HG03432 (cell line): Measurements from ENCODE around the gene PUS3.

Experiments used
- ATAC-seq: cut with Tn5 transposase; IDR thresholded peaks from one replicate; pipeline ENCODE4 v1.9.1; 2021; ENCODE audit warnings: mild to moderate bottlenecking, moderate library complexity; ENCODE audit not compliant: unreplicated experiment

Gene PUS3

DNA sequence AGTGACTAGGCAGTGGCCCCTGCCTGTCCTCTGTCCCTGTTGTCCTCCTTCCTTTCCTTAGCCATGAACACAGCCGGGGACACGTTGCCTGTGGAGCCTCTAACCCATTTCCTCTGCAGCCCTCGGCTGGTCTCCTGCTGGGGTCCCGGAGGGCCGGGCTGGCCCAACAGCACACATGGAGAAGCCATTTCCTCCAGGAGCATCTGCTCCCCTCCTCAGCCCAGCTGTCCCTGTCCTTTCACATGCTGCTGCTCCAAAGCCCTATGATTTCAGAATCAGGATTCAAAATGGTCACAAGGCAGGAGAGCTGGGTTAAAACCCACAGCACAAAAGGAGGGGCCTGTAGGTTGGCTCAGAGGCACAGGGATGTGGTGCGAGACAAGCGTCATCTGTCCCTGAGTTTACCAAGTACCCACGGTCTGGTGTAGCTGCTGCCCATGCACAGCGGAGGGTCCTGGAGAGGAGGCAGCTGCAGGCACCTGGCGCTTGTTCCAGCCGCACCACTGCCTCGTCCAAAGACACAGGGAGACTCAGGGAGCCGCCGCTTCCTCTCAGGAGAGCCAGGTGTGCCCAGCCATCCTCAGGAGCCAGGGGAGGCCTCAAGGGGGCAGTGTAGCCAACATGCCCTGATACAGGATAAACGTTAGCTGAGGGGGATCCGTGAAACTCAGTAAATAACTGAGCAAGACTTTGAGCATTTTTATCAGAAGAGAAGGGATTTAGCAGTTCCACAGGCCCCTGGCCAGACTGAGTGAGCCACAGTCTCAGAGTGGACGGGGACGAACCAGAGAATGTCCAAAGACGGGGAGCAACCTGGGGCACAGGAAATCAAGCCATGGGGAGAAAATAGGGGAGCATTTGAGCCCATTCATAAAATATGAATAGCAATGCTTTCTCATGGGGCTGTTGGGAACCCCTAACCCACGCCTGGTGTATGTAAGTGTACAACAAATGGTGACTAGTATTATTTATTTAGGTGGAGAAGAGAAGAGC, 38.9 kb upstream of the PUS3 start:
- peak; percentile 50 for ATAC-seq

DNA sequence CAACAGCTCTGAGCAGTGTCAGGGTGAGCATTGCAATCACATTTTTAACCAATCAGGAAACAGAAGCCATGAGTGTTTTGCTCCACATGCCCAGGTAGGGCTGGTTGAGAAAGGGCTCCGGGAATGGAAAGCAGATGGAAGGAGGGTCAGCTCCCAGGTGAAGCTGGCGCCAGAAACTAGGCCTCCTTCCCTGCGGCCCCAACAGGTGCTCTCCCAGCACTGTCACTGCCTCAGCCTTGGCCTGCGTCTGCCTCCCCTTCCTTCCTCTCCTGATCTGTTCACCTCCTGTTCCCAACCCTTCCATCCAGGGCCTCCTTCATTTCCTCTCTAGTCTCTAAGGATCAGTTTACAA, 38.2 kb upstream of the PUS3 start:
- ATAC-seq, result no peak

DNA sequence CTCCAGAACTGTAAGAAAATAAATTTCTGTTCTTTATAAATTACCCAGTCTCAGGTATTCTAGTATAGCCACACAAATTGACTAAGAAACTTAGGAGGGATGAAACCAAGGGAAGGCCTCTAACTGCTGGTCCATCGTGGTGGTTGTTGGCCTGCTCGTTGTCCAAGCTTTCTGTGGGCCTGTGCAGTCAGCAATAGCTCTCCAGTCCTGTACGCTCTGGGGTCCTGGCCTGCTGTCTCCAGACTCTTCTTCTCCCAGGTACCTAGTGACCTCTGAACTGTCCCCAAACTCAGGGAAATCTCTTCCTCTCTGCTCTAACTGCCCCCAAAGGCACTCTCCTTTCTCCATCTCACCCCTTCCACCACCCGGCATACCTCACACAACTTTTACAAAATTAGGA, 37.1 kb upstream of the PUS3 start:
- ATAC-seq, result no peak

DNA sequence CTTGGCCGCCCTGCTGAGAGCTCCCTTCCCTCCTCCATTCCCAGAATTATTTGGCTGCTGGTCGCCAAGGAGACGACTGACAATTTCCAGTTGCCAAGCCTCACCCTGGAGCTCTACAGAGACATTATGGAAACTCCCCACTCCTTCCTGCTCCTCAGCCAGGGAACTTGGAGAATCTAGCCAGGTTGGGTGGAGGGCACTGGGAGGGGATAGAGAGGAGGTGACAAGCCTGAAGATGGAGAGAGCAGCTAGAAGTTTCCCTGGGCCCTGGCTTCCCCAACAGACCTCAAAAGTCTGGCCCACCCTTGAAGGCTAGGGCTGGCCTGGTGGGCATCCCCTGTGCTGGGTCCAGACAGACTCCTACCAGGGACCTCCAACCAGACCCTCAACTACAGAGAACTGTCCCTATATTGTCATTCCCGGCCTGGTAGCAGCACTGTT, 36.1 kb upstream of the PUS3 start:
- no peak for ATAC-seq

DNA sequence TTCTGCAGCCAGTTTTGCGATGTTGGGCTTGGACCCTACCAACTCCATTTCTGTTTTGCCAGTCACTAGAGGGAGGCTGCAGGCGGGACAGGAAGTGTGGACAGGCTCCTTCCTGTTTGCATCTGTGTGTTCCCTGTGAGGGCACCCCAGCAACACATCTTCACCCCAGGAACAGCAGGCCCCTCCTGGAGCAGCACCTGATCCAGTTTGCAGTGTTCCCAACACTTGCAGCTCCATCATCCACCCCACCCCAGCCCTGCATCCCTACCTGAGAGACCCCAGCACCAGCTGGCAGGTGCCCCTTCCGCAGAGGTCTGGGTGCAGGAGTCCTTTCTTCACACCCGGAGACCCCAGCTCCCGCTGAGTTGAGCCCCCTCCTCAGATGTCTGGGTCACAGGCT, 35.4 kb upstream of the PUS3 start:
- no peak for ATAC-seq

DNA sequence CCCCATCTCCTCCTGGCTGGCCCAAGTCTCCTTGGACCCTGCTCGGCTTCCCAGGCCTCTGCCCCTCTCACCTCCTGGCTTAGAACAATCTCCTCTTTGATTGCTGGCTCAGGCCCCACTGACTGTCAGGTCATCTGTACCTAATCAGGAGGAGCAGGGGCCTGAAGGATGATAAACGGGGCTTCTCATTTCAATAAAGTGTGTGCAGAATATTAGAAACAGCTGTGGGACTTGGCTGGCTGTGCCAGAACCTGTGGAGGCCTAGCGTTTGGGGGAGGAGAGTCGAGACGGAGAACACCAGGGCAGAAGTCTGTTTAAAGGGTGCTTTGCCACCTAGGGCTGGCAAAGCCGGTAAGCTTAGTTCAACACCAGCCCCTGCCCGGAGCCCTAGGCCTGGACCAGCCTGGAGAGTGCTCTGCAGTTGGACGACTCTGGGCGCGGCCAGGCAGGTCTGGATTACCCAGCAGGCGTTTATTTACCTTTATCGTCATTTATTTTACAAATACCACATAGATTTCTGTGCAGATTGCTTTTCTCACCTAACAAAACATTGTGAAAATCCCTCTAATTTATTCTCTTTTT, 32.7 kb upstream of the PUS3 start:
- ATAC-seq, result no peak

DNA sequence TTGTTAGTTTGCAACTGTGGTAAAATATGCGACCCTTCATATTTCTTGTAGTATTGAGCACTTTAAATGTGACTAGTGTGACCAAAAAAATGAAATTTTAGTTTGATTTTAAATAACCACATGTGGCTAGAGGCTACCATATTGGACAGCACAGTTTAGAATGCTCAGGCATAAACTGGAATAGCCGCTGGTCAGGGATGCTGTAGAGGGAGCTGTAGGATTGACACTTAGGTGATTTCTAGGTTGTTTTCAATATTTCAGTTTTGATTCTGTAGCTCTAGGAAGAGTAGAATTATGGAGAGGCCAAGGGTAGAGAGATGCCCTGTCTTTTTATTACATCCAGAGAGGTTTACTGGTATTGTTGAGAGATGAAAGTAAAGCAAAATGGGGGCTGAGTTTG, 32.0 kb upstream of the PUS3 start:
- no peak for ATAC-seq

DNA sequence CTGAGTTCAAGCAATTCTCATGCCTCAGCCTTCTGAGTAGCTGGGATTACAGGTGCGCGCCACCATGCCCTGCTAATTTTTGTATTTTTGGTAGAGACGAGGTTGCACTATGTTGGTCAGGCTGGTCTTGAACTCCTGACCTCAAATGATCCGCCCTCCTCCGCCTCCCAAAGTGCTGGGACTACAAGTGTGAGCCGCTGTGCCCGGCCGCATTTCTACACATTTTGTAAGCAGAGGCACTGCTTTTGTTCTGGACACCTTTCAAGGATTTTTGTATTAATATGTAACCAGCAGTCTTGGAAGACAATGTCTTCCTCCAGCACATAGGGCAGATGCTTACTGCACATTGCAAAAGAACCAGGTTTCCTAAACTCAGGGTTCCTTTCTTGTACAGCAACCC, 31.5 kb upstream of the PUS3 start:
- ATAC-seq, result no peak

DNA sequence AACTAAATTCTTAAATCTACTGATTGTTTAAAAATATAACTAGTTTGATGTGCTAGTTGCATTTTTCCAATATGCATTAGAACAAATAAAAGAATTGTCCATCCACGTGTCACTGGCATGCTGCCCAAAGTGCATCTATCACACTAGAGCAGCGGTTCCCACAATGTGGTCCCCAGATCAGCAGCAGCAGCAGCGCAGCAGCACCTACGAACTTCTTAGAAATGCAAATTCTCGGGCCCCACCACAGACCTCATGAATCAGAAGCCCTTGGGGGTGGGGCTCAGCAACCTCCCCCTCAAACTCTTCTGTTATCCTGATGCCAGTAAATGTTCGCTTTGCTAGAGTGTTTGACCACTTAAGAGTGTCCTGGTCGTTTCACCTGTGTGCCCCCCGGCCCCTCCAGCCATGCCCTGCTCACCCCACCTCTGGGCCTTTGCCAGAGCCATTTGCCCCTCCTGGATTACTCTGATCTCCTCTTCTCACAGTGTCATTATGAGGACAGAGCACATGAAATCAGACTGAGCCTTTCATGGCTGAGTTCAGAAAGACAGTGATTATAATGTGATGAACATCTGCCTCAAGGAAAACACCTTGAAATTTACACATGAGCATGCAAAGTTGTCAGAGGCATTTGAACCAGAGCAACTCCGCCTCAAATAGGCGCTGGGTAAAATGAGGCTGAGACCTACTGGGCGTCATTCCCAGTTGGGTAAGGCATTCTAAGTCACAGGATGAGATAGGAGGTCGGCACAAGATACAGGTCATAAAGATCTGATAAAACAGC, 30.2 kb upstream of the PUS3 start:
- ATAC-seq, result no peak

DNA sequence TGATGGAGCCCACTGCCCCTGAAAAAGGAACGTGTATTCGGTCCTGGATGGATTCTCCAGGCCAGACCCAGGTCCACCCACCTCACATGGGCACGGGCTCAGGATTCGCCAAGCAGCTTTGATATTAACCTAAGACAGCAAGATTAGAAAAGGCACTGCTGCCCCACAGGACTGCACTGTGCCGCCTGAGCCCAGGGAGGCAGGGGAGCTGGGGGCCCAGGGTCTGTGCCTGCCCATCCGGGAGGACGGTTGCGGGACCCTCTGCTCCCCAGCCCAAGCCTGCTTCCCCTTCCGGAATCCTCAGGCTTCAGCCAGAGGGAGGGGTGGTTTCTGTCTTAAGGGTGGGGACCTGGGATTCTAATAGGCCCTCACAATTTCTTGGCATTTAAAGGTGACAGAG, 29.3 kb upstream of the PUS3 start:
- ATAC-seq, result no peak

DNA sequence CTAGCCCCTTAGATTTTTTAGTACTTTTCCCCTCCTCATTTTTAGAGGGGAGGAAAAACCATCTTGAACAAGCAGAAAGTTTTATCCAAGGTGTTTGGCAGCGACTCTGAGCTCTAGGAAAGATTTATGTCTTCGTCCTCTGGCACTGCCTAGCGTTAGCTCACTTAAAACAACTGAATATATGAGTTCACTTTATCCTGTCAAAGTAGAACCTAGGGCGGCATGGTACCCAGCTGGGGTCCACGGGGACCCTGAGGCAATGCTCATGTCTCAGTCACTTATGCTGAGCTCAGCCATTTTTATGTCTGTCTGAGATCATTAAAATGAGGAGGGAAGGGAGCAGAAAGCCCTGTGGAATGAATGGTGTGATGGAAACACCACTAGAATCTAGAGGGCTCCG, 28.7 kb upstream of the PUS3 start:
- ATAC-seq, result no peak

DNA sequence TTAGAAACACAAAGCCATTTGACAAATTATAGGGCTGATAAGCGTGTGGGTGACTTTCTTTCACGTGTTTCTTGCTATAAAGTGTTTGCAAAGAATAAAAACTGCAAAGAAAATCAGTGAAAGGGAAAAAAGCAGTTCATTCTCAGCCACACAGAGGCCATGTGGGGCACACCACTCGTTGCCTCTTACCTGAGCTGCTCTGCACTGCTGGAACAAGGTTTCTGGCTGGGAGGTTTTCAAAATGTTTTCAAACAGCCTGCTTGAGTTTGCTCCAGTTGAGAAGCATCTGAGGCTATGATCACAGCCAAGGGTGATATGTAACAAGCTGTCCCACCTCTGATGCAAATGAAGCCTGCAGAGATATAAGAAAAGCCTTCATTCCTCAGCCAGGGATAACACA, 28.1 kb upstream of the PUS3 start:
- ATAC-seq, result no peak

DNA sequence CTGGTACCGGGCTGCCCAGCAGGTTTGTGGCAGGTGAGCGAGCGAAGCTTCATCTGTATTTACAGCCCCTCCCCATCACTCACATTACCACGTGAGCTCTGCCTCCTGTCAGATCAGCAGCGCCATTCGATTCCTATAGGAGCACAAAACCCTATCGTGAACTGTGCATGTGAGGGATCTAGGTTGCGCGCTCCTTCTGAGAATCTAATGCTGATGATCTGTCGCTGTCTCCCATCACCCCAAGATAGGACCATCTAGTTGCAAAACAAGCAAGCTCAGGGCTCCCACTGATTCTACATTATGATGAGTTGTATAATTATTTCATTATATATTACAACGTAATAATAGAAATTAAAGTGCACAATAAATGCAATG, 27.1 kb upstream of the PUS3 start:
- no peak for ATAC-seq

DNA sequence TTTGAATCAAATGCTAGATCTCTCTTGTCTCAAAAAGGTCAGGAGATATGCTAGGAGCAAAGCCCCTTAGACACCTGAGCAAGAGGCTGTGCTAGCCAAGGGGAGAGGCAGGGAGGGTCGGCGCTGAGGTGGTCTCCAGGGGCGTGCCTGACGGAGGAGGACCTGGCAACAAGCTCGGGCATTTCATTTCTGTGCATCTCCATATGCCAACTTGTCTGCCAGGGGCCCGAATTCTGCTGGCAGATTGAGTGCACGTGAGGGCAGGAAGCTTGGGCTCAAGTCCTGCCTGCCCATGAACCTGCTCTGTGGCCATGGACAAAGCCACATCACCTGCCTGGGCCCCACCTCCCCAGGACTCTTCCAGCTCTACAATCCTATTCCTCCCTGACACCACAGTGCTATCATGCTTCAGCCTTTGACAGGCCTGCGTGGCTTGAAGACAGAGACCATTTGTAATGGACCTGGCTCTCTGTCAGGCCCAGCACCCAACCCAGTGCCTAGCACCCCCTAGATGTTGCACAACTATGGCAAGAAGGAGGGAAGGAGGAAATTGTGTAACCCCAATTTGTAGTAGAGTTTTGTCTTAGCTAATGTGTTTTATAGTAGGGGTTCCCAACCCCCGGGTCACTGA, 26.6 kb upstream of the PUS3 start:
- ATAC-seq, result no peak

DNA sequence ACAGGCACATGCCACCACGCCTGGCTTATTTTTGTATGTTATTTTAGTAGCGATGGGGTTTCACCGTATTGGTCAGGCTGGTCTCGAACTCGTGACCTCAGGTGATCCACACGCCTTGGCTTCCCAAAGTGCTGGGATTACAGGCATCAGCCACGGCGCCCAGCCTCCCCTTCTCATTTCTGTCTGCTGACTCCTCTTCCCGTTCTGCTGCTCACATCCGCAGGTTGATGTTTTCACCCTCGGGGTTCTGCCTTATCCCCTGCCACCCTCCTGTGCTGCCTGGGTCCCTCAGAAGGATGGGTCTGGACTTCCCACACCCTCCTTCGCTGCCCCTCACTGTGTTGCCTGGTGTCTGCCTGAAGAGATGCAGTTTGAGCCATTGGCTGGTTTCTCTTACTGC, 23.7 kb upstream of the PUS3 start:
- no peak for ATAC-seq

DNA sequence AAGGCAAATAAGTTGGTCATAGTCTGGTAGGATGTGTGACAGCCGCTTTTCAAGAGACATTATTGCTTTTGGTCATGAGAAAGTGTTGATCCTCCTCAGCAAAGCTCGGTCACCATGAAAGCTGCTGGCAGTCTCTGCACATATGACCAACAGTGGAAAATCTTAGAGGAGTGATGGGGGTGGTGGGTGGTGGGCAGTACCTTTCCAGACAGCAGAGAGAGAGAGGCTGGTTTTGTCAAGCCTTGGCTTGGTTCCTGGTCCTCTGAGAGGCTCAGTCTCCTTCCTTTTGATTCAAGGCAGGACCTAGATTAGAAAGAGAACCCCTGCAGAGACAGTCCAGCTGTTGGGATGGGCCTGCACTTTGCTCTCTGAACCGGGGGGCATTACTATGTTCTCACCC, 22.8 kb upstream of the PUS3 start:
- no peak for ATAC-seq

DNA sequence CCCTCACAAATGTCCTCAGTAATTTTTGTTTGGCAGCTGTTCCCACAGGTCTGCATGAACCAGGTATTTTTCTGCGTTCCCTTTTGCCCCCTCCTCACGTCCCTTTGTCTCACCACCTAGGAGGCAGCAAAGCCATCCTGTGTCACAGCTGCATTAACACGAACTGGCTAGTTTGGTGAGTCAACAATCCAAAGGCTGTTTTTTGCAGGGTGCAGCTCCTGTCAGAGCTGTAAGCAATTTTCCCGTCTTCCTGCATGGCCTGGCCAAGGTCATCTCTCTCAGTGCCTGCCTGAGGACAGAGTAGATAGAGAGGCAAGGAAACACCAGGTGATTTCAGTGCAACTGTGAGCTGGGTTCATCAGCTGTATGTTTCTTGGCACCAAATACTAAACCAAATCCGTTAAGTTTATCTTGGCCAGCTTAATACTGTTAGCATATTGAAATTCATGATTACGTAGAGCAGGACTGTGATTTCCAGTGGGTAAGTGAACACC, 22.3 kb upstream of the PUS3 start:
- ATAC-seq, result no peak

DNA sequence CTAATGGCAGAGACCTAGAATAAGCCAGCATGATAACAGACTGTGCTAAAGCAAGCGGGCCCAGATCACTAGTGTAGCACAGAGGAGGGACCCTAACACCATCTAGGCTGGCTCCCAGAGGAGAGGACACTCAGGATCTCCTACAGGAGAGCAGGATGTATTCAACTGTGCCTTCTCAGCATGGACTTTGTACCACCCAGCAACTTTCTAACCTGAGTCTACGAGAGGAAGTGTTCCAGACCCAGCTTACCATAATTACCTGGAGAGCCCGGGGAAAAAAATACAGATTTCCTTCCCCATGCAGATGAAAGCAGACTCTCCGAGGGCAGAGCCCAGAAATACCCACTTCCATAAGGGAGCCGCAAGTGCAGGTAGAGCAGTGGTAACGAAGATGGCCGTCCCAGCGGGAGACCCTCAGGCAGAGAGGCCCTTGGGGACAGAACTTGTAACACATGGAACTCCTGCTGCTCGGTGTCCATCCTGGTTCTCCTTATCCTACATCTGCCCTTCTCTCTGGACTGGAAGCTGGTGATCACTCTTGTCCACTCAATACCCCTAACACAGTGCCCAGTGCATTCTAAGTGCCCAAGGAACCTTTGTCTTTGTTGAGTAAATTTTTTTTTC, 21.5 kb upstream of the PUS3 start:
- ATAC-seq, result no peak

DNA sequence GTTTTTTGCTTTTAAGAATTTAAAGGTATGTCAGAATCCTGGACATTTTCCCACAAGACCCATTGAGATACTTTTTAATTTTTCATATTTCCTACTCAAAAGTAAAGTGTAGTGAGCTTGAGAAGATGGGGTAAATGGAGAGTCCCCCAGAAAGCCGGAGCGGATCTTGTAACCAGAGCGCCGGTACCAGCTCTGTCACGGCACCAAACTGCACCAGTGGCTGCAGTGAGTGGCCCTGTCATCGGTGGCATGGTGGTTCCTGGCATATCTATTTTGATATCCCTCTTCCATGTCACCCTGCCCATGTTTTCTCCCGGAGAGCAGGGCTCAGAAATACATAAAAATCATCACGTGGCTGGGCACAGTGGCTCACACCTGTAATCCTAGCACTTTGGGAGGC, 20.6 kb upstream of the PUS3 start:
- ATAC-seq, result no peak

DNA sequence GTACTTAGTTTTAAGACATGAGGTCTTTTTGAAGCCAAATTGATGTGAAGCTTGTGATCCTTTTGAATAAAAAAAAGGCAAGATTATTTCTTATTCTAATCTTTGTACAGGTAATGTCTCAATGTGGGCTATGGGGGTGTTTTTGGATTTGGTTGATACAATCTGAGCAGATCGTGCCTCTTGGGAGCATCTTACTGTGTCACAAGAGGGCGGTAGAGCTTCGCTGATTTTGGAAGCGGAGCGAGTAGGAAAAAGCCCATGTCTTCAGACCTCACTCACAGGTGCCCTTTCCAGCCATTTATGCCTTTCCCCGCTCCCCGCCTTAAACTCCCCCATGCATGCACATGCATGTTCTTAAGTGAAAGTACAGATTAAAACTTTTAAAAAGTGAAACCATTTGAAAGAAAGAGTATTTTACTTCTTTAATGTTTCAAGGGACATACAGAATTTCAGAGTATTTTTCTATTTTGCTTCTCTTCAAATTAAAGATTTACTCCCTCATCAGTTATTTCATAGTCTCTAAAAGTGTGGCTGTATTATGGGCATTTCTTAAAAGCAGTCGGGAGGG, 20.1 kb upstream of the PUS3 start:
- peak; percentile 68 for ATAC-seq
